ENCODE data around the gene IL36B.

IL36B gene

GRCh38 chr2:113075600-113075999 lies 22.9 kb upstream of the IL36B start:
- DNase-seq, result no peak

GRCh38 chr2:113075030-113075429 lies 22.4 kb upstream of the IL36B start:
- DNase-seq, result no peak

- DNase-seq, result no peak
These were observed 20.7 kb upstream of the IL36B start for GRCh38 chr2:113073325-113073834.

GRCh38 chr2:113072584-113072983 lies 19.9 kb upstream of the IL36B start:
- DNase-seq, result no peak

- no peak for DNase-seq
These were observed 17.9 kb upstream of the IL36B start for GRCh38 chr2:113070606-113070975.

GRCh38 chr2:113069676-113070605 lies 17.3 kb upstream of the IL36B start:
- DNase-seq, result no peak

- DNase-seq, result no peak
These were observed 16.2 kb upstream of the IL36B start for GRCh38 chr2:113068706-113069485.

- DNase-seq, result no peak
These were observed 15.6 kb upstream of the IL36B start for GRCh38 chr2:113068249-113068648.

- DNase-seq, result no peak
These were observed 15.0 kb upstream of the IL36B start, which contains the start of gene IL1F10 for GRCh38 chr2:113067681-113068080. Gene IL1F10, plus strand, starts transcription at chr2:113067970. Its CDS starts 4,769 bp downstream, at chr2:113072739.

GRCh38 chr2:113064898-113065297 lies 12.2 kb upstream of the IL36B start:
- DNase-seq, result no peak

- DNase-seq, result no peak
These were observed 11.6 kb upstream of the IL36B start for GRCh38 chr2:113064281-113064680.

- no peak for DNase-seq
These were observed 9.5 kb upstream of the IL36B start for GRCh38 chr2:113061896-113062770.

- no peak for DNase-seq
These were observed 8.6 kb upstream of the IL36B start for GRCh38 chr2:113061241-113061640.

GRCh38 chr2:113060796-113061195 lies 8.1 kb upstream of the IL36B start:
- no peak for DNase-seq

GRCh38 chr2:113060396-113060795 lies 7.7 kb upstream of the IL36B start:
- DNase-seq, result no peak

- no peak for DNase-seq
These were observed 6.6 kb upstream of the IL36B start, which contains the start of gene IL36RN for GRCh38 chr2:113058998-113059960. Gene IL36RN, plus strand, starts transcription at chr2:113059198. Its CDS starts 241 bp downstream, at chr2:113059439.

GRCh38 chr2:113058411-113058994 lies 5.8 kb upstream of the IL36B start:
- DNase-seq, result no peak

- DNase-seq, result no peak
These were observed 4.5 kb upstream of the IL36B start for GRCh38 chr2:113057117-113057516.

- no peak for DNase-seq
These were observed 3.9 kb upstream of the IL36B start for GRCh38 chr2:113056521-113056920.

GRCh38 chr2:113054066-113054465 lies 1.4 kb upstream of the IL36B start:
- no peak for DNase-seq

GRCh38 chr2:113053666-113054065 lies 999 bp upstream of the IL36B start:
- DNase-seq, result no peak
